ENCODE measurements around the gene TNPO3.

TNPO3 gene

DNA sequence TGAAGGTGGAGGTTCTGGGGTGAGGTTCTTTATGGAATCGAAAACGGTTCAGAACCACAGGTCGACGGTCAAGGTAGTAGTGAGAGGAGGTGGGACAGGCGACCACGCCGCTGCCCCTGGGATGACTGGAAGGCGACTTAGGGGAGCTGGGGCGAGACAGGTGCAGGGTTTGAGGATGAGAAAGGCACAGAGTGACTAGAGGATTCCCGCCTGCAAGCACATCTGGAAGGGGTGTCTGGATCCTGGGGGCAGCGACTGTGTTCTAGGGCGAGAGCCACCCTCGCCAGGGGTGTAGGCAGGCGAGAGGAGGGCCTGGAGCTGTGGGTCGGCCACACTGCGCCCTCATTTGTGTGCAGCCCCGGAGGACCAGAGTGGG lies 117.7 kb downstream of the TNPO3 start:
- no peak for DNase-seq

DNA sequence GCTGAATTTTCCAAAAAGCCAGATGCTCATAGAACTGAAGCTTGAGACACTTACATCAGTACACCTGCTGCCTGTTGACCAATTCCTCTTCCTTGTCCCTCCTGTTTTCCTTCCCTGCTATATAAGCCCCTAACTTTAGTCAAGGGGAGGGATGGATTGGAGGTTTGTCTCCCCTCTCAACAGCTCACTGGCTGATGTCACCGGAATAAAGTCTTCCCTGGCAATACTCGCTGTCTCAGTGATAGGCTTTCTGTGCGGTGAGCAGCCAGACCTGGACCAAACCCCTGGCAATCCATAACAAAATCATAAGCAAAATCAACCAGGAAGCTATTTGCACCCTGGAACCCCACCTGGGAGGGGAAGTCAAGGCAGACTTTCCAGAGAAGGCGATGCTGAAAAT lies 118.1 kb downstream of the TNPO3 start:
- no peak for DNase-seq

DNA sequence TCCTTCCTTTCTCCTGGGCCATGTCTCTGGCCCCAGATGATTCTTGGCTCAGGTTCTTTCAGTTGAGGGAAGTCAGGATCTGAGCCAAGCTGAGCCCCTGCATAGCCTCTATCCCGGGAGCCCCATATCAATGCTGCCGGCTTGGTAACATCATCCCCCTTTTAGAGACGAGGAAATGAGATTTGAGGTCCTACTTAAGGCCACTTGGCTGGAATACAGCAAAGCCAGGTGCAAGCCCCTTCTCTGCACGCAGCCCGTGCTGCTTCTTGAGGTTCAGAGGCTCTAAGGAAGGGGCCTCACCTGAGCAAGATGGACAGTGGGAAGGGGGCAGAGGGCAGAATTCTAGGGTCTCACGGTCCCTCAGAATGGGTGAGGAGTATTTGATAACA lies 119.6 kb downstream of the TNPO3 start:
- DNase-seq: no peak

- DNase-seq: no peak
These were observed 120.3 kb downstream of the TNPO3 start for GRCh38 chr7:128934361-128935341.

GRCh38 chr7:128933180-128933891 lies 121.6 kb downstream of the TNPO3 start:
- no peak for DNase-seq

GRCh38 chr7:128932862-128933179 lies 122.1 kb downstream of the TNPO3 start:
- DNase-seq: no peak

- no peak for DNase-seq
These were observed 122.7 kb downstream of the TNPO3 start for GRCh38 chr7:128931965-128932861.

GRCh38 chr7:128931190-128931798 lies 123.6 kb downstream of the TNPO3 start:
- no peak for DNase-seq

- DNase-seq: no peak
These were observed 125.8 kb downstream of the TNPO3 start for GRCh38 chr7:128928882-128929788.

DNA sequence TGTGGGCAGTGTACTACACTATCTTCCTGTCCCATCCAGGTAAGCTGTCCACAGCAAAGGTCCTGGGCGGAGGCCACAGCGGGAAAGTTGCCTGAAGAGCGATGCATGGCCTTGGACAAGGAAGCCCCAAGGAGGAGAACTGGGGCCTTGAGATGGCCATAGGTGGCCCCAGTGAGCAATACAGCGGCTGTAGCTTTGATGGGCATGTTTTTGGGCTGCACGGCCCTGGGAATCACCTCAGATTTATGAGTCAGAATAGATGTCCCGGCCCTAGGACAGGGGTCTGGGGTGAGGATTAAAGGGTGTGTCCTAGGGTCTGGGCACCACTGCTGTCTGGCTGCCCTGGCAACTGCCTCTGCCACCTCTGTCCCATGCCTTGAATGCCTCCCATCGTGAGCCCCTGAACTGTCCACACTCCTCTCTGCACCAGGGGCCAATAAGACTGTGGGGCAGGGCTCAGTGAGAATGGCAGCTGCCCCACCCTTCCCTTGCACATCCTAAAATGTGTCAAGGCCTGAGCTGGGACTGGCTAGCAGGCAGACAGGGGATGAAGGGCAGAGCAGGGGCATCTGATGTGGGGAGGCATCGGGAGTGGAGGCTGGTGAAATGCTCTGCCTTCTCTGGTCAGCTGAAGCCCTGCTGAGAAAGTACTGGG lies 126.6 kb downstream of the TNPO3 start:
- no peak for DNase-seq

GRCh38 chr7:128924707-128925588 lies 130.0 kb downstream of the TNPO3 start:
- DNase-seq: no peak

GRCh38 chr7:128923411-128923800 lies 131.5 kb downstream of the TNPO3 start:
- no peak for DNase-seq

DNA sequence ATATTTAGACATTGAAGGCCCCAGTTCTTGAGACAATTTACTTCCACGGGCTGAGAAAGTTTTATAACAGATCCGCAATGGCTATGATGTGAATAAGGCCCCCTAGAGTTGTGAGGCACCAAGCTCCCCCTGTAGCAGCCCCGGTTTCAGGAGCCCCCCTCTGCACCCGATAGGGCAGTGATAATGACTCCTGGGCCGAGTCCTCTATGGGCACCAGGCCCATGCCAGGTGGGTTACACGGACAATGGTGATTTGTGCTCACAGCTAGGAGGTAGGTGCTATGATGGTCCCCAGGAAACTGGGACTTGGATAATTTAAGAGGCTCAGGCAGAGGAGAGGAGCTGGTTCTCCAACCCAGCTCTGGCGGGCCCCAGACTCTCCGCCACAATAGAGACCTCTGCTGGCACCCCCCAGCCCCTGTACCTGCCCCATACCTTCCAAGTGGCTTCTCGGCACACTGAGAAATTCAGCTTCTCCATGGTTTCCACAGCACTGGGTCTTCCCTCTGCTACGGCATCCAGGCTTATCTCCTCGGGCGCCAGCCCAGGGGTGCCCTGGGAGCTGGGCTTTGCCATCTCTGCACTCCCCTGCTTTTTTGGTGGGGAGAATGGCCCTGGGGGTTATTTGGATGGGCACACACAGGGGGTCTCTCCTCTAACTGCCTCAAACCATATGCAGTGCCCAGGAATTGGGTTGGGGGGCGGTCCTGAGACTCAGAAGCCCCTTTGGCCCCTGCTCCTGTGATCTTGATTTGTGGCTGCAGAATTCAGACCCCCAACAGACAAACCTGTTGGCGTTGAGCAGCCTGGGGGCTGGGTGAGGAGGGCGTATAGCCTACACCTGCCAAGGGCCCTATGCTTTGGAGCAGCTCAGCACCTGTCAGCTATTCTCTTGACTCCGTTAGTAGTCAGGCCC lies 132.2 kb downstream of the TNPO3 start:
- no peak for DNase-seq

DNA sequence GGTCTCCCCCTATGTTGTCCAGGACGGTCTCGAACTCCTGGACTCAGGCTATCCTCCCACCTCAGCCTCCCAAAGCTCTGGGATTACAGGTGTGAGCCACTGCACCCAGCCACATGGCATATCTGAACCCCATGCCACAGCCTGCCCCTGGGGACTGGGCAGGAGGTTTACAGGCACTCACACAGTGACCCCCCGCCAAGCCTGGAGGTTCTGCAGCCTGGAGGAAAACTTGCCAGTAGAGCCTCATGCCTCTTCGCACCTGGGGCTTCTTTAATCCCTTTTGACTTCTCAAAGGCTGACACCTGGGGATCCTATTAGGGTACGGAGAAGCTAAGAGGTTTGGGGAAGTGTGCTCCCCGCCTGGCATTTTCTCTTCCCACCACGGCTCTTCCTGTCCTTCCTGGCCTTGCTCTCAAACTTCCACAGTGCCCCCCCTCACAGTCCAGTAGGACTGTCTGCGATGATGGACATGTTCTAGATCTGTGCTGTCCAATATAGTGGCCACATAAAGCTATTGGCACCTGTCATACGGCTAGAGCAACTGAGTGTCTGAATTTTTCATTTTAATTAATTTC lies 133.0 kb downstream of the TNPO3 start:
- no peak for DNase-seq

DNA sequence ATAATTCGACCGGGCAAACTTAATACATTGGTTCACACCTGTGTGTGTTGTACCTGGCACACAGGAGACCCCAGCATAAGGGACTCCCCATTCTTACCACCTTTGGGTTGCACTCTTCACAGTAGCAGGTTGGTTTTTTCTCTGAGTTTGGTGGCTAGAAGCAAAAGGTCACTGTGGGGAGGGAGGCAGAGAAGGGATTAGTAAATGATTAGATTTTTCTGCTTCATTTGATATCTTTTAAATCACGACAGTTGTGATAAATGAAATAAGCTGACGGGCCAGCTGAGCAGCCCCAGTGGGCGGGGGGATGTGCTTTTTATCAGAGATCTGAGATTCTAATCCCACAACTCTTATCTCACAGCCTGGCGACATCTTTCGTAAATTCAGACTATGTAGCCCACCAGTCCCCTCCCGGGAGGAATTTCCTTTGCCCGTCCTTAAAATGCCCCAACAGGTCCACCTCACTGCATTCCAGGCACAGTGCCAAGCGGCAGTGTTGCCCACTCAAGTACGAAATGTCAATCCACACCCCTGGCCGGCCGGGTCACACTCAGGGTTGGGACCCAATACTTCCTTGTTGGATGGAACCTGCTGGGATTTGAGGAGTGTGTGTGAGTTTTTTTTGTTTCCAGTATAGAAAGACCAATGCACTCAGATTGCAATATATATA lies 133.9 kb downstream of the TNPO3 start:
- no peak for DNase-seq

DNA sequence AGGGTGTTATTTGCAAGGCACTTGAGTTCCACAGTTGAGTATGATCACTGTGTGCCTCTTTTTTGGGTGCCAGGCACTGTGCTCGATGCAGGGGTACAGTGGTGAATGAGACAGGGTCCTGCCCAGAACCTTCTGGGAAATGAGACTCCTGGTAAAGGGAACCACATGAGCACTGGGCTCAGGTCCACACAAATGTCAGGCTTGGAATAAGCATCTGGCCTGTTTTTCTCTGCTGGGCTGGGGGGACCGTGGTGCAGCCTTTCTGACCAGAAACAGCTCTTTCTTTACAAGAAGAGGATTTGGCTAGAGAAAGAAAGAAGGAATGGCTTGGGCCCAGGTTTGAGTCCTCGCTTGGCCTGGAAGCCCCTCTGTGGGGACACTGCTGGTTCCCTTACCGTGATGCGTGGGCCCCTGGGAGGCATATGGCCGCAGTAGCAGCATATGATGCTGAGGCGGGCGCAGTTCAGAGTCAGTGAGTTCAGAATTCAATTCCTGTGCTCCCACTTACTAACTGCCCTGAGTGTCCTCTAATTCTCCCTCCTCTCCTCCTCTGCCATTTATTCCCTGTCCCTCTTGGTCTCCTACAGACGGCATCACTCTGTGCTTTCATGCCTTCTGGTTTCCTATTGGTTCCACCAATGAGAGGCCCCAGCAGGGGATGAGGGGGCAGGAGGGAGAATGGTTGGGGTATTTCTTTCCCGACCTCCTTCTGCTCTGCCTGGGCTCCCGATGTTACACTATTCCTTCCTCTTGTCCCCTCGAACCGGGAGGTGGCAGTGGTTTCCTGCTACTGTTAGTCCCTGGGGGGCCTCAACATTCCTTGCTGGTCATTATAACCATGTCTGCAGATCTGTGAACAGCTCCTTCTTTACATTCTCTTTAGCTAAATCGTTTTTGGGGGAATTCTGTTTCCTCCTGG lies 134.8 kb downstream of the TNPO3 start:
- no peak for DNase-seq

- no peak for DNase-seq
These were observed 135.7 kb downstream of the TNPO3 start for GRCh38 chr7:128919241-128919640.

All from EL (cell line).